Left ventricle myocardium inferior (tissue), 1 donor: ENCODE results near the gene C11orf24. TPM values are rescaled to one million over a fixed set of nuclear protein-coding genes. Genes with fewer than 3 reads are reported as not detected.

Experiments used
- DNase-seq: peaks from one replicate; pipeline ENCODE4 v3.0.0-alpha.2; 2020
- H3K27ac ChIP-seq: fragments of 200-600 bp; replicated peaks from 2 replicates; pipeline ENCODE4 v1.8.0; 2021
- H3K27me3 ChIP-seq: fragments of 200-600 bp; 2 replicates; pipeline ENCODE4 v1.8.0; 2021; ENCODE audit warnings: low read depth
- H3K36me3 ChIP-seq: fragments of 200-600 bp; 2 replicates; pipeline ENCODE4 v1.8.0; 2021
- H3K4me1 ChIP-seq: fragments of 200-600 bp; 2 replicates; pipeline ENCODE4 v1.8.0; 2021
- H3K4me3 ChIP-seq: fragments of 200-600 bp; 2 replicates; pipeline ENCODE4 v1.8.0; 2021; ENCODE audit warnings: mild to moderate bottlenecking, moderate library complexity
- H3K9me3 ChIP-seq: fragments of 200-600 bp; replicated peaks from 2 replicates; pipeline ENCODE4 v1.8.0; 2021
- intact Hi-C: fragments of 100-400 bp; cut with micrococcal nuclease; formaldehyde crosslinking; loops from one replicate; pipeline ENCODE4 v1.11.0; 2022
- total RNA-seq: library from RNA; stranded (reverse); fragmentation: NEBNext Ultra II Directional; extraction: Animal tissue kit (Norgen Biotek cat#: 25700); gene quantifications from one replicate; pipeline ENCODE4 v1.2.1, GENCODE V29; 2021
- TF ChIP-seq, protein P1 (sequence below): fragments of 200-600 bp; IDR thresholded peaks from 2 replicates; pipeline ENCODE4 v1.8.0; 2021; ENCODE audit warnings: antibody characterized with exemption, mild to moderate bottlenecking, borderline replicate concordance
- donor health status: DM: no; HTN: yes; CAD: no; lungs with severe emphysema.

C11orf24 gene
- total RNA-seq, 1 donor from 2014 or later: 28.6 TPM

GRCh38 chr11:68262544-68262827 is 9.3 kb downstream of the C11orf24 start:
- intact Hi-C loops: no loop called here
- Histone ChIP-seq H3K9me3 (no peaks in the 10 kb centered on the region), H3K36me3 (peaks cover 70% of the 10 kb centered on the region), H3K27ac (no peak overlapping the region), H3K4me1 (peaks cover 14% of the 10 kb centered on the region), H3K27me3 (no peaks in the 10 kb centered on the region), H3K4me3 (no peak overlapping the region)
- TF ChIP-seq, protein P1, sequence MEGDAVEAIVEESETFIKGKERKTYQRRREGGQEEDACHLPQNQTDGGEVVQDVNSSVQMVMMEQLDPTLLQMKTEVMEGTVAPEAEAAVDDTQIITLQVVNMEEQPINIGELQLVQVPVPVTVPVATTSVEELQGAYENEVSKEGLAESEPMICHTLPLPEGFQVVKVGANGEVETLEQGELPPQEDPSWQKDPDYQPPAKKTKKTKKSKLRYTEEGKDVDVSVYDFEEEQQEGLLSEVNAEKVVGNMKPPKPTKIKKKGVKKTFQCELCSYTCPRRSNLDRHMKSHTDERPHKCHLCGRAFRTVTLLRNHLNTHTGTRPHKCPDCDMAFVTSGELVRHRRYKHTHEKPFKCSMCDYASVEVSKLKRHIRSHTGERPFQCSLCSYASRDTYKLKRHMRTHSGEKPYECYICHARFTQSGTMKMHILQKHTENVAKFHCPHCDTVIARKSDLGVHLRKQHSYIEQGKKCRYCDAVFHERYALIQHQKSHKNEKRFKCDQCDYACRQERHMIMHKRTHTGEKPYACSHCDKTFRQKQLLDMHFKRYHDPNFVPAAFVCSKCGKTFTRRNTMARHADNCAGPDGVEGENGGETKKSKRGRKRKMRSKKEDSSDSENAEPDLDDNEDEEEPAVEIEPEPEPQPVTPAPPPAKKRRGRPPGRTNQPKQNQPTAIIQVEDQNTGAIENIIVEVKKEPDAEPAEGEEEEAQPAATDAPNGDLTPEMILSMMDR: no peak
- DNase-seq: no peak

DNA sequence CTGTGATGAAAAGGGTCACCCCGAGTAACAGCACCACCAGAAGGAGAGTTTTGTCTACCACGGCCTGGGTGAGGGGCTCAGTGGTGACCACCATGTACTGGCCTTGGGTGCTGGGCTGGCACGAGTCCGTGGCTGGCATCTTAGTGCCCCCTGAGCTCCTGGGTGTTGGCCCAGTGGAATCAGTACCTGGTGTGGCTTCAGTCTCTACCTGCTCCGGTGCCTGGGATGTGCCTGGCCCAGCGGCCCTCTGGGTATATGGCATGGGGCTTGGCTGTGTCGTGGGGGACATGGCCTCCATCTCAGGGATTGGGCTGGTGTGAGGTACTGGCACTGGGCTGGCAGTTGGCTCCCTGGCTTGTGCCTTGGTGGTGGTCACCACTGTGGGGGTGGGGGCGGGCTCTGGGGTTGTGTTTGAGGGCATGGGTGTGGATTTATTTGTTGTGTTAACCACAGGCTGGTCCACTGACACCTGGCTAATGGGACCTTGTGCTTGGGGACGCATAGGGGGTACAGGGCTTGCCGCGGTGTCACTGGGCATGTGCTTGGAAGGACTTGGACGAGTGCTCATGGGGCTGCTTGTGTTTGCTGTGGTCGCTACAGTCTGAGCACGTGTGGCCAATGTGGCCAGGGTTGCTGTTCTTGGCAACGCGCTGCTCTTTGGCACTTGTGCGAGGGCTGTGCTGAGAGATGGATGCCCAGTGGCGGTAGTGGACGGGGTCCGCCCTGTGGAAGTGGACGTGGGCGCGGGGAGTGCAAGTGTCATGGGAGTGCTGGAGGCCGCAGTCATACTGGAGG is 9.8 kb downstream of the C11orf24 start:
- no peaks in the 10 kb centered on the region for H3K9me3 ChIP-seq
- TF ChIP-seq, protein P1: no peak
- no peak overlapping the region for H3K4me3 ChIP-seq
- H3K36me3 ChIP-seq: peaks cover 64% of the 10 kb centered on the region
- intact Hi-C loops: no loop called here
- H3K27ac ChIP-seq: no peak overlapping the region
- peaks cover 20% of the 10 kb centered on the region for H3K4me1 ChIP-seq
- DNase-seq: no peak
- H3K27me3 ChIP-seq: no peaks in the 10 kb centered on the region

GRCh38 chr11:68261006-68261405 is 10.8 kb downstream of the C11orf24 start:
- no peak overlapping the region for H3K4me3 ChIP-seq
- TF ChIP-seq, protein P1: no peak
- peaks cover 55% of the 10 kb centered on the region for H3K36me3 ChIP-seq
- no peak overlapping the region for H3K27ac ChIP-seq
- H3K9me3 ChIP-seq: no peaks in the 10 kb centered on the region
- intact Hi-C loops: no loop called here
- no peaks in the 10 kb centered on the region for H3K27me3 ChIP-seq
- no peak for DNase-seq
- H3K4me1 ChIP-seq: peaks cover 25% of the 10 kb centered on the region

GRCh38 chr11:68260484-68260883 is 11.3 kb downstream of the C11orf24 start:
- Histone ChIP-seq H3K9me3 (no peaks in the 10 kb centered on the region), H3K36me3 (peaks cover 50% of the 10 kb centered on the region), H3K27ac (no peak overlapping the region), H3K4me3 (no peak overlapping the region), H3K4me1 (peaks cover 25% of the 10 kb centered on the region), H3K27me3 (no peaks in the 10 kb centered on the region)
- intact Hi-C loops: no loop called here
- TF ChIP-seq, protein P1: no peak
- no peak for DNase-seq

DNA sequence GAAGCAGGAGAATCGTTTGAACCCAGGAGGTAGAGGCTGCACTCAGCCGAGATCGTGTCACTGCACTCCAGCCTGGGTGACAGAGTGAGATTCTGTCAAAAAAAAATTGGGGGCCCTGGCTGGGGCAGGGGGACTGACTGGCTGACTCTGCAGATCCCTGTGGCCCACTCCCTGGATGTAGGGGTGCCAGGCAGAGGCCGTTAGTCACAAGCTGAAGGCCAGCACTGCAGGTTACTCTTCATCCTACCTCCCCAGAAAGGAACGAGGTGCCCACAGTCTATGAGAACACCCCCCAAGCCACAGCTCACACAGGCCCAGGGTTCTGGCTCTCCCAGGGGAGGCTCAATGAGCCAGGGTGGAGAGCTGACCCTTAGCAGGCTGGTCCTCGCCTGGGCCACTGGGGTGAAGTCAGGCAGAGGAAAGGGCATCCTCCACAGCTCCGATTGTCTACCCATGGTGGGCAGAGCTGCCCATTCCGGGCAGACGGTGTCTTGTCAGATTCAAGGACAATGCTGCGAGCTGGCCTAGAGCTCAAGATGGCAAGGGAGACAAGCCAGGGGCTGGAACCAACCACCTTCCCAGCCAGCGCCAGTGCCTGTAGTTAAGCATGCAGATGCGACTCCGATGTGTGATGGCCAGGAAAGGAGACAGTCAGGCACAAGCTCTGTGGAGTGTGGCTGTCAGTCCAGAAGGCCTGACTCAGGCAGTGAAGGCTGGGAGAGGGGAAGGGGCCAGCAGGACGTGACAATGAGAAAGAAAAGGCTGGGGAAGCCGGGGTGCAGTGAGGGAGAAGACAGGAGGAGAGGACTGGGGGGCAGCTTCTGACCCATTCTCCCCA is 12.4 kb downstream of the C11orf24 start:
- no peak for DNase-seq
- Histone ChIP-seq H3K36me3 (peaks cover 40% of the 10 kb centered on the region), H3K4me3 (no peak overlapping the region), H3K27ac (no peak overlapping the region), H3K4me1 (peaks cover 21% of the 10 kb centered on the region), H3K27me3 (no peaks in the 10 kb centered on the region), H3K9me3 (no peaks in the 10 kb centered on the region)
- TF ChIP-seq, protein P1: no peak
- intact Hi-C loops: loop anchor here (10.0 kb wide), 1 partner anchor 185 kb away; no protein-coding TSS in a partner anchor
